GM12878 (cell line): Measurements from ENCODE around the gene SEC14L6. TPM values are rescaled to one million over a fixed set of nuclear protein-coding genes. Genes with fewer than 3 reads are reported as not detected.
A peak's percentile ranks its signal among the peaks of the same experiment; 100 is the strongest.

Experiments used
- CREM ChIP-seq: IDR thresholded peaks from 2 replicates; pipeline ENCODE4 v1.6.1; 2014; ENCODE audit warnings: antibody characterized with exemption, low read depth
- DPF2 ChIP-seq: fragments of 450-650 bp; IDR thresholded peaks from 2 replicates; pipeline ENCODE4 v1.6.1; 2017; ENCODE audit warnings: mild to moderate bottlenecking
- ELK1 ChIP-seq: IDR thresholded peaks from 2 replicates; pipeline ENCODE4 v1.6.1; 2012; ENCODE audit warnings: low read depth, low read length, improper control_type of control experiment
- ESRRA ChIP-seq: IDR thresholded peaks from 2 replicates; pipeline ENCODE4 v1.6.1; 2012; ENCODE audit warnings: mild to moderate bottlenecking, low read length, improper control_type of control experiment
- FOS ChIP-seq: IDR thresholded peaks from 3 replicates; pipeline ENCODE4 v1.6.1; 2011; ENCODE audit warnings: borderline replicate concordance; ENCODE audit not compliant: insufficient read length; ENCODE audit errors: extremely low read depth
- FOXK2 ChIP-seq: fragments of 450-650 bp; IDR thresholded peaks from 2 replicates; pipeline ENCODE4 v1.6.1; 2017; ENCODE audit warnings: mild to moderate bottlenecking, moderate library complexity
- HDAC6 ChIP-seq: fragments of 200-600 bp; sonication (generic); IDR thresholded peaks from one replicate; pipeline ENCODE4 v1.8.0; 2017; ENCODE audit warnings: antibody characterized with exemption; ENCODE audit not compliant: unreplicated experiment
- LARP7 ChIP-seq: fragments of 450-650 bp; IDR thresholded peaks from 2 replicates; pipeline ENCODE4 v1.6.1; 2017; ENCODE audit warnings: mild to moderate bottlenecking
- NR2C1 ChIP-seq: fragments of 450-650 bp; IDR thresholded peaks from 2 replicates; pipeline ENCODE4 v1.6.1; 2017; ENCODE audit warnings: antibody characterized with exemption, mild to moderate bottlenecking, moderate library complexity
- PKNOX1 ChIP-seq: fragments of 450-650 bp; IDR thresholded peaks from 2 replicates; pipeline ENCODE4 v1.6.1; 2016; ENCODE audit warnings: mild to moderate bottlenecking
- RAD21 ChIP-seq: IDR thresholded peaks from 2 replicates; pipeline ENCODE4 v1.6.1; 2011; ENCODE audit warnings: mild to moderate bottlenecking, low read depth, low read length, moderate library complexity; ENCODE audit not compliant: insufficient read depth
- RBBP5 ChIP-seq: fragments of 200-600 bp; sonication (generic); conservative IDR thresholded peaks from 2 replicates; pipeline ENCODE4 v1.6.1; 2016
- RCOR1 ChIP-seq: conservative IDR thresholded peaks from 2 replicates; pipeline ENCODE4 v1.6.1; 2012; ENCODE audit warnings: low read depth, low read length, improper control_type of control experiment
- RELA ChIP-seq: fragments of 450-650 bp; IDR thresholded peaks from 2 replicates; pipeline ENCODE4 v1.8.0; 2014; ENCODE audit warnings: borderline replicate concordance; ENCODE audit not compliant: partially characterized antibody
- SMAD1 ChIP-seq: fragments of 450-650 bp; IDR thresholded peaks from 2 replicates; pipeline ENCODE4 v1.6.1; 2018; ENCODE audit warnings: mild to moderate bottlenecking, low read depth; ENCODE audit not compliant: partially characterized antibody
- SMAD5 ChIP-seq: IDR thresholded peaks from 2 replicates; pipeline ENCODE4 v1.6.1; 2016; ENCODE audit warnings: antibody characterized with exemption, low read depth
- SMARCA5 ChIP-seq: fragments of 450-650 bp; IDR thresholded peaks from 2 replicates; pipeline ENCODE4 v1.6.1; 2017; ENCODE audit warnings: mild to moderate bottlenecking
- SREBF2 ChIP-seq: IDR thresholded peaks from 2 replicates; pipeline ENCODE4 v1.6.1; 2012; ENCODE audit warnings: mild to moderate bottlenecking, low read length
- TCF3 ChIP-seq: IDR thresholded peaks from 2 replicates; pipeline ENCODE4 v1.6.1; 2012; ENCODE audit warnings: low read depth, mild to moderate bottlenecking, low read length, borderline replicate concordance; ENCODE audit not compliant: insufficient read depth
- YY1 ChIP-seq: IDR thresholded peaks from 2 replicates; pipeline ENCODE4 v1.6.1; 2011; ENCODE audit warnings: low read depth, mild to moderate bottlenecking, low read length
- ZBTB11 ChIP-seq: fragments of 450-650 bp; formaldehyde crosslinking; IDR thresholded peaks from 2 replicates; pipeline ENCODE4 v1.5.0; 2022; ENCODE audit warnings: mild to moderate bottlenecking, missing genetic modification characterization
- polyA plus RNA-seq, 11 experiments: library from polyadenylated mRNA; depleted of rRNA in 4 of 11; unstranded in 6 of 11; stranded (reverse) in 5 of 11; fragments of >200 nt; fragmentation: Nextera tagmentation in 4 of 11; fragmentation: Illumina TruSeq in 1 of 11; extraction: Ambion mirVana in 4 of 11; extraction: Trizol in 1 of 11; gene quantifications; 1 replicate in 1 of 11; 2 replicates in 10 of 11; pipeline versions ENCODE4 v1.2.1 to v1.2.3, GENCODE V29; 2011 to 2016; ENCODE audit warnings: inconsistent platforms in 2 of 11, missing spikeins in 2 of 11, low read depth in 1 of 11
- total RNA-seq, 4 experiments: library from RNA; depleted of rRNA in 3 of 4; stranded (reverse); fragments of >200 nt in 3 of 4; fragmentation: Illumina TruSeq in 1 of 4; extraction: Trizol in 1 of 4; gene quantifications; 2 replicates each; pipeline versions ENCODE4 v1.2.1 to v1.2.3, GENCODE V29; 2013 to 2021
- TF ChIP-seq, protein P1 (sequence below), 3 experiments: IDR thresholded peaks in 2 of 3; conservative IDR thresholded peaks in 1 of 3; 2 replicates each; pipeline ENCODE4 v1.5.1; 2011; ENCODE audit warnings: low read depth in 3 of 3, low read length in 3 of 3, mild to moderate bottlenecking in 3 of 3, control low read depth in 2 of 3, moderate library complexity in 2 of 3, inconsistent platforms in 1 of 3, mixed read lengths in 1 of 3; ENCODE audit not compliant: control insufficient read depth in 2 of 3, insufficient read depth in 1 of 3; ENCODE audit errors: extremely low read depth in 1 of 3

The SEC14L6 gene
- total and polyA plus RNA-seq, 10 of the 15 experiments (the other 5 are each of a cell fraction or from before 2014, with no cell fraction given) = not detected

DNA sequence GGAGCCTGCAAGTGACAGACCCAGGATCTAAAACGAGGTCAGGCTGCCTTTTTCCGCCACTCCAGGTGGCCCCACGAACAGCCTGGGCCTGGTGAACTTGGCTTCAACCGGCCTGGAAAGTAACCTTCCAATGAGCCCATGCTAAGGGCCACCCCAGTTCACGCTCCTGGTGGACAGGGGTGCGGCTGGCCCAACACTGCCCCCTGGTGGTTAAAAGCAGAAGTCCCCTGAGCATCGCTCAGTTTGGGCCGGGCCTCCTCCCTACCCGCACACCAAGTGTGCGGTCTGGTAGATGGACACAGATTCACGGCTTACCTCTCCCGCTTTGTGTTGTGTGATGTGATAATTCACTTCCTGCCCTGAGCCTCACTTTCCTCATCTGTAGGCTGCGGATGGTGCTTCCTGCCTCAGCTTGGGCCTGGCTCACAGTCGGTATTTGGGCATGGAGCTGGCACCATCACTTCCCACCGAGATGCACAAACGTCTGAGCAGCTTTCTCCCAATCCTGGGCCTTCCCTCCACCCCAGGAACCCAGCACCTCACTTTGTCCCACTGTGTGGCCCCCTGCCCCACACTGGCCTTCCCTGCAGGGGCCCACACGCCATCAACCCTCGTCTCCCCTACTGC lies 61.1 kb downstream of the SEC14L6 start (continued):
- no peak for TF ChIP-seq ZBTB11 (CRISPR knock-in tag)
- TF ChIP-seq DPF2 = no peak
- TF ChIP-seq RBBP5 = no peak
- no peak for TF ChIP-seq HDAC6
- TF ChIP-seq SMARCA5 = 0 out of 2 replicates have a peak, but pooled peaks have one; percentile 54
- TF ChIP-seq ELK1 = no peak
- no peak for TF ChIP-seq SREBF2
- TF ChIP-seq RELA = no peak
- TF ChIP-seq LARP7 = no peak
- no peak for TF ChIP-seq NR2C1
- TF ChIP-seq PKNOX1 = no peak
- no peak for TF ChIP-seq CREM
- TF ChIP-seq TCF3 = no peak
- TF ChIP-seq RCOR1 = no peak
- TF ChIP-seq FOS = no peak
- no peak for TF ChIP-seq FOXK2
- TF ChIP-seq SMAD5 = no peak
- TF ChIP-seq YY1 = peak; percentile 69
- TF ChIP-seq, protein P1, sequence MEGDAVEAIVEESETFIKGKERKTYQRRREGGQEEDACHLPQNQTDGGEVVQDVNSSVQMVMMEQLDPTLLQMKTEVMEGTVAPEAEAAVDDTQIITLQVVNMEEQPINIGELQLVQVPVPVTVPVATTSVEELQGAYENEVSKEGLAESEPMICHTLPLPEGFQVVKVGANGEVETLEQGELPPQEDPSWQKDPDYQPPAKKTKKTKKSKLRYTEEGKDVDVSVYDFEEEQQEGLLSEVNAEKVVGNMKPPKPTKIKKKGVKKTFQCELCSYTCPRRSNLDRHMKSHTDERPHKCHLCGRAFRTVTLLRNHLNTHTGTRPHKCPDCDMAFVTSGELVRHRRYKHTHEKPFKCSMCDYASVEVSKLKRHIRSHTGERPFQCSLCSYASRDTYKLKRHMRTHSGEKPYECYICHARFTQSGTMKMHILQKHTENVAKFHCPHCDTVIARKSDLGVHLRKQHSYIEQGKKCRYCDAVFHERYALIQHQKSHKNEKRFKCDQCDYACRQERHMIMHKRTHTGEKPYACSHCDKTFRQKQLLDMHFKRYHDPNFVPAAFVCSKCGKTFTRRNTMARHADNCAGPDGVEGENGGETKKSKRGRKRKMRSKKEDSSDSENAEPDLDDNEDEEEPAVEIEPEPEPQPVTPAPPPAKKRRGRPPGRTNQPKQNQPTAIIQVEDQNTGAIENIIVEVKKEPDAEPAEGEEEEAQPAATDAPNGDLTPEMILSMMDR (IDR thresholded peaks at IDR 0.05 in 2 of 3, conservative IDR thresholded peaks at IDR 0.05 in 1 of 3; ENCODE audit: control insufficient read depth in 2 of 3, extremely low read depth in 1 of 3, insufficient read depth in 1 of 3, low read depth in 3 of 3, low read length in 3 of 3) = peak; percentile 90 to 93 (median 92)
- peak; percentile 85 for TF ChIP-seq RAD21
- 0 out of 2 replicates have a peak, but pooled peaks have one; percentile 48 for TF ChIP-seq ESRRA
- no peak for TF ChIP-seq SMAD1
